ENCODE results near the gene DOCK9.

Gene DOCK9

GRCh38 chr13:98976338-98976737, 1.5 kb downstream of the DOCK9 start:
- DNase-seq, result no peak

GRCh38 chr13:98975822-98976261, 2.0 kb downstream of the DOCK9 start:
- DNase-seq, result no peak

GRCh38 chr13:98974053-98974452, 3.8 kb downstream of the DOCK9 start:
- DNase-seq, result no peak

GRCh38 chr13:98972627-98973026, 5.2 kb downstream of the DOCK9 start:
- DNase-seq, result no peak

- no peak for DNase-seq
Measured at GRCh38 chr13:98972059-98972458, 5.8 kb downstream of the DOCK9 start.

GRCh38 chr13:98970330-98970729, 7.5 kb downstream of the DOCK9 start:
- no peak for DNase-seq

- DNase-seq, result no peak
Measured at GRCh38 chr13:98967491-98967890, 10.4 kb downstream of the DOCK9 start.

- DNase-seq, result no peak
Measured at GRCh38 chr13:98966019-98966418, 11.8 kb downstream of the DOCK9 start.

- DNase-seq, result no peak
Measured at GRCh38 chr13:98965325-98965724, 12.5 kb downstream of the DOCK9 start.

GRCh38 chr13:98963917-98964316, 13.9 kb downstream of the DOCK9 start:
- no peak for DNase-seq

GRCh38 chr13:98962901-98963590, 14.8 kb downstream of the DOCK9 start:
- no peak for DNase-seq

- no peak for DNase-seq
Measured at GRCh38 chr13:98961503-98962105, 16.3 kb downstream of the DOCK9 start.

- DNase-seq, result no peak
Measured at GRCh38 chr13:98960606-98961502, 17.0 kb downstream of the DOCK9 start.

- DNase-seq, result no peak
Measured at GRCh38 chr13:98959786-98960605, 17.9 kb downstream of the DOCK9 start.

GRCh38 chr13:98959291-98959690, 18.6 kb downstream of the DOCK9 start:
- no peak for DNase-seq

GRCh38 chr13:98958443-98958794, 19.4 kb downstream of the DOCK9 start:
- no peak for DNase-seq

GRCh38 chr13:98957731-98958442, 20.0 kb downstream of the DOCK9 start:
- no peak for DNase-seq

GRCh38 chr13:98955336-98955735, 22.5 kb downstream of the DOCK9 start:
- no peak for DNase-seq

GRCh38 chr13:98954313-98954712, 23.6 kb downstream of the DOCK9 start:
- DNase-seq, result no peak

- DNase-seq, result no peak
Measured at GRCh38 chr13:98951266-98951665, 26.6 kb downstream of the DOCK9 start.

GRCh38 chr13:98950705-98951104, 27.2 kb downstream of the DOCK9 start:
- DNase-seq, result no peak

- no peak for DNase-seq
Measured at GRCh38 chr13:98947925-98948324, 29.9 kb downstream of the DOCK9 start.

All from effector CD8-positive, alpha-beta T cell (primary cell).